ENCODE measurements around the gene TTLL7.

Gene TTLL7

GRCh38 chr1:83838573-83838972 lies 160.4 kb downstream of the TTLL7 start:
- no peak overlapping the region for H2AFZ ChIP-seq (ENCODE audit: low read depth, low read length)
- H3K79me2 ChIP-seq (ENCODE audit: low read length) = no peaks in the 10 kb centered on the region
- TF ChIP-seq CTCF (IDR thresholded peaks at IDR 0.05; ENCODE audit: low read depth, low read length) (no peak), EZH2phosphoT487 (IDR thresholded peaks at IDR 0.05; ENCODE audit: low read depth) (no peak)
- no peak overlapping the region for H3K4me2 ChIP-seq (ENCODE audit: low read length)
- no peak overlapping the region for H3K27ac ChIP-seq (ENCODE audit: low read length)
- H3K4me1 ChIP-seq (ENCODE audit: low read length) = no peaks in the 10 kb centered on the region
- H4K20me1 ChIP-seq (ENCODE audit: insufficient read depth, low read length) = no peaks in the 10 kb centered on the region
- H3K9ac ChIP-seq (ENCODE audit: low read length) = no peak overlapping the region
- H3K27me3 ChIP-seq (ENCODE audit: low read depth, low read length) = no peaks in the 10 kb centered on the region
- no peaks in the 10 kb centered on the region for H3K9me3 ChIP-seq (ENCODE audit: insufficient read depth, low read length)
- no peak overlapping the region for H3K4me3 ChIP-seq (ENCODE audit: low read length)
- H3K36me3 ChIP-seq (replicated peaks; ENCODE audit: low read depth, low read length) = no peaks in the 10 kb centered on the region

- Histone ChIP-seq H3K4me2 (ENCODE audit: low read length) (no peak overlapping the region), H2AFZ (ENCODE audit: low read depth, low read length) (no peak overlapping the region), H3K36me3 (replicated peaks; ENCODE audit: low read depth, low read length) (no peaks in the 10 kb centered on the region), H3K79me2 (ENCODE audit: low read length) (no peaks in the 10 kb centered on the region), H3K27ac (ENCODE audit: low read length) (no peak overlapping the region), H3K4me3 (ENCODE audit: low read length) (no peak overlapping the region), H3K27me3 (ENCODE audit: low read depth, low read length) (no peaks in the 10 kb centered on the region), H4K20me1 (ENCODE audit: insufficient read depth, low read length) (no peaks in the 10 kb centered on the region), H3K9me3 (ENCODE audit: insufficient read depth, low read length) (no peaks in the 10 kb centered on the region), H3K9ac (ENCODE audit: low read length) (no peak overlapping the region), H3K4me1 (ENCODE audit: low read length) (no peaks in the 10 kb centered on the region)
- TF ChIP-seq EZH2phosphoT487 (IDR thresholded peaks at IDR 0.05; ENCODE audit: low read depth) (no peak), CTCF (IDR thresholded peaks at IDR 0.05; ENCODE audit: low read depth, low read length) (no peak)
Observed at GRCh38 chr1:83836543-83836942, 162.4 kb downstream of the TTLL7 start.

GRCh38 chr1:83834621-83835264 lies 164.2 kb downstream of the TTLL7 start:
- no peaks in the 10 kb centered on the region for H3K4me1 ChIP-seq (ENCODE audit: low read length)
- no peak overlapping the region for H3K27ac ChIP-seq (ENCODE audit: low read length)
- H3K9me3 ChIP-seq (ENCODE audit: insufficient read depth, low read length) = no peaks in the 10 kb centered on the region
- TF ChIP-seq CTCF (IDR thresholded peaks at IDR 0.05; ENCODE audit: low read depth, low read length) = no peak
- no peak for TF ChIP-seq EZH2phosphoT487 (IDR thresholded peaks at IDR 0.05; ENCODE audit: low read depth)
- no peak overlapping the region for H2AFZ ChIP-seq (ENCODE audit: low read depth, low read length)
- H3K4me3 ChIP-seq (ENCODE audit: low read length) = no peak overlapping the region
- no peak overlapping the region for H3K9ac ChIP-seq (ENCODE audit: low read length)
- no peak overlapping the region for H3K4me2 ChIP-seq (ENCODE audit: low read length)
- no peaks in the 10 kb centered on the region for H4K20me1 ChIP-seq (ENCODE audit: insufficient read depth, low read length)
- H3K27me3 ChIP-seq (ENCODE audit: low read depth, low read length) = no peaks in the 10 kb centered on the region
- no peaks in the 10 kb centered on the region for H3K79me2 ChIP-seq (ENCODE audit: low read length)
- H3K36me3 ChIP-seq (replicated peaks; ENCODE audit: low read depth, low read length) = no peaks in the 10 kb centered on the region

- H3K9ac ChIP-seq (ENCODE audit: low read length) = no peak overlapping the region
- no peak overlapping the region for H2AFZ ChIP-seq (ENCODE audit: low read depth, low read length)
- no peak overlapping the region for H3K27ac ChIP-seq (ENCODE audit: low read length)
- no peaks in the 10 kb centered on the region for H3K9me3 ChIP-seq (ENCODE audit: insufficient read depth, low read length)
- H4K20me1 ChIP-seq (ENCODE audit: insufficient read depth, low read length) = no peaks in the 10 kb centered on the region
- no peaks in the 10 kb centered on the region for H3K4me1 ChIP-seq (ENCODE audit: low read length)
- no peaks in the 10 kb centered on the region for H3K36me3 ChIP-seq (replicated peaks; ENCODE audit: low read depth, low read length)
- no peak for TF ChIP-seq CTCF (IDR thresholded peaks at IDR 0.05; ENCODE audit: low read depth, low read length)
- TF ChIP-seq EZH2phosphoT487 (IDR thresholded peaks at IDR 0.05; ENCODE audit: low read depth) = no peak
- no peaks in the 10 kb centered on the region for H3K27me3 ChIP-seq (ENCODE audit: low read depth, low read length)
- H3K79me2 ChIP-seq (ENCODE audit: low read length) = no peaks in the 10 kb centered on the region
- no peak overlapping the region for H3K4me3 ChIP-seq (ENCODE audit: low read length)
- no peak overlapping the region for H3K4me2 ChIP-seq (ENCODE audit: low read length)
Observed at GRCh38 chr1:83832194-83832593, 166.7 kb downstream of the TTLL7 start.
